ENCODE measurements around the gene LAMA5.

LAMA5 gene

GRCh38 chr20:62403331-62403730 is 36.2 kb upstream of the LAMA5 start:
- no peak for DNase-seq (ENCODE audit: low read depth)

- DNase-seq (ENCODE audit: low read depth) = no peak
Measured at GRCh38 chr20:62402456-62403150, 35.5 kb upstream of the LAMA5 start.

GRCh38 chr20:62401331-62401779 is 34.2 kb upstream of the LAMA5 start:
- no peak for DNase-seq (ENCODE audit: low read depth)

GRCh38 chr20:62400541-62400940 is 33.4 kb upstream of the LAMA5 start:
- no peak for DNase-seq (ENCODE audit: low read depth)

- DNase-seq (ENCODE audit: low read depth) = no peak
Measured at GRCh38 chr20:62400021-62400420, 32.9 kb upstream of the LAMA5 start.

- no peak for DNase-seq (ENCODE audit: low read depth)
Measured at GRCh38 chr20:62398120-62398821, 31.2 kb upstream of the LAMA5 start.

- no peak for DNase-seq (ENCODE audit: low read depth)
Measured at GRCh38 chr20:62396367-62397239, 29.5 kb upstream of the LAMA5 start.

- DNase-seq (ENCODE audit: low read depth) = no peak
Measured at GRCh38 chr20:62395311-62396242, 28.5 kb upstream of the LAMA5 start.

GRCh38 chr20:62394248-62395245 is 27.4 kb upstream of the LAMA5 start:
- no peak for DNase-seq (ENCODE audit: low read depth)

GRCh38 chr20:62393830-62394229 is 26.7 kb upstream of the LAMA5 start:
- no peak for DNase-seq (ENCODE audit: low read depth)

- no peak for DNase-seq (ENCODE audit: low read depth)
Measured at GRCh38 chr20:62393335-62393665, 26.2 kb upstream of the LAMA5 start.

GRCh38 chr20:62392621-62393334 is 25.7 kb upstream of the LAMA5 start:
- no peak for DNase-seq (ENCODE audit: low read depth)

GRCh38 chr20:62392077-62392418 is 24.9 kb upstream of the LAMA5 start:
- DNase-seq (ENCODE audit: low read depth) = no peak

GRCh38 chr20:62391165-62392076 is 24.3 kb upstream of the LAMA5 start:
- DNase-seq (ENCODE audit: low read depth) = no peak

- no peak for DNase-seq (ENCODE audit: low read depth)
Measured at GRCh38 chr20:62390317-62391164, 23.4 kb upstream of the LAMA5 start.

GRCh38 chr20:62389601-62390087 is 22.5 kb upstream of the LAMA5 start:
- no peak for DNase-seq (ENCODE audit: low read depth)

- DNase-seq (ENCODE audit: low read depth) = no peak
Measured at GRCh38 chr20:62388839-62389600, 21.9 kb upstream of the LAMA5 start.

All from stimulated activated CD8-positive, alpha-beta memory T cell treated with anti-CD3 and anti-CD28 coated beads, Interleukin-4, amount 100 ng/mL, for 24 hours (primary cell).